Endothelial cell of umbilical vein (primary cell): ENCODE data around the gene UBE2D3. TPM values are rescaled to one million over a fixed set of nuclear protein-coding genes. Genes with fewer than 3 reads are reported as not detected.

Experiments
- BruUV-seq: library from RNA; stranded (reverse); fragments of 400-500 nt; replicated peaks from 2 replicates; lab custom pipeline; 2021; lab: Mats Ljungman, UMichigan
- CTCF ChIA-PET: fragments of 300-600, 350-600 bp; sonication (Branson Sonifier 250); formaldehyde crosslinking; loops from one replicate; lab custom pipeline; 2021; ENCODE audit warnings: antibody characterized with exemption, inconsistent platforms; lab: Charles Lee
- POLR2A ChIA-PET: fragments of 300-600, 350-600 bp; sonication (Branson Sonifier 250); formaldehyde crosslinking; loops from one replicate; lab custom pipeline; 2021; ENCODE audit warnings: antibody characterized with exemption, inconsistent platforms; lab: Charles Lee
- DNase-seq: peaks from one replicate; pipeline ENCODE4 v3.0.0-alpha.2; 2011; ENCODE audit warnings: low read depth, low spot score
- FAIRE-seq: peaks from 2 replicates; lab custom pipeline; 2011; peaks lifted over from hg19 to GRCh38; lab: Jason Lieb, UNC
- H2AFZ ChIP-seq: 2 replicates; pipeline ENCODE4 v1.6.0; 2012; ENCODE audit warnings: low read depth, low read length, control low read depth, inconsistent platforms
- H3K27ac ChIP-seq: 2 replicates; pipeline ENCODE4 v1.5.1; 2011; ENCODE audit warnings: low read depth, mild to moderate bottlenecking, control low read depth, low read length, moderate library complexity; ENCODE audit not compliant: insufficient read depth
- H3K27me3 ChIP-seq, 2 experiments: 2 replicates each; pipeline versions ENCODE4 v1.6.0 to v1.6.1; 2011; ENCODE audit warnings: low read length in 2 of 2, mixed read lengths in 1 of 2; ENCODE audit not compliant: control insufficient read depth in 2 of 2, insufficient read depth in 2 of 2
- H3K36me3 ChIP-seq, 2 experiments: 2 replicates in 1 of 2; 3 replicates in 1 of 2; pipeline ENCODE4 v1.5.1; 2011; ENCODE audit warnings: low read length in 2 of 2, mild to moderate bottlenecking in 1 of 2, moderate library complexity in 1 of 2; ENCODE audit not compliant: control insufficient read depth in 2 of 2, insufficient read depth in 2 of 2; ENCODE audit errors: extremely low read depth in 1 of 2
- H3K4me1 ChIP-seq: 3 replicates; pipeline ENCODE4 v1.5.1; 2011; ENCODE audit warnings: mild to moderate bottlenecking, low read length; ENCODE audit not compliant: control insufficient read depth, insufficient read depth; ENCODE audit errors: extremely low read depth
- H3K4me2 ChIP-seq: 2 replicates; pipeline ENCODE4 v1.6.1; 2011; ENCODE audit warnings: low read length, control low read depth, mixed read lengths; ENCODE audit not compliant: insufficient read depth
- H3K4me3 ChIP-seq, 3 experiments: fragments of 200-600 bp in 1 of 3; sonication (generic), shearing (Covaris generic) in 1 of 3; replicated peaks in 1 of 3; 2 replicates each; pipeline ENCODE4 v1.5.1; 2011 to 2016; ENCODE audit warnings: control low read depth in 3 of 3, low read length in 3 of 3, mild to moderate bottlenecking in 2 of 3, inconsistent platforms in 1 of 3, low read depth in 1 of 3, moderate library complexity in 1 of 3; ENCODE audit not compliant: insufficient read depth in 1 of 3
- H3K79me2 ChIP-seq: 2 replicates; pipeline ENCODE4 v1.6.0; 2012; ENCODE audit warnings: low read length, inconsistent platforms; ENCODE audit not compliant: control insufficient read depth, insufficient read depth
- H3K9ac ChIP-seq: replicated peaks from 2 replicates; pipeline ENCODE3; 2011; ENCODE audit warnings: low read length, control low read depth; ENCODE audit not compliant: insufficient read depth; ENCODE audit errors: extremely low read depth
- H3K9me1 ChIP-seq: replicated peaks from 3 replicates; pipeline ENCODE4 v1.6.0; 2011; ENCODE audit warnings: mild to moderate bottlenecking, low read length; ENCODE audit not compliant: control insufficient read depth, insufficient read depth; ENCODE audit errors: extremely low read depth
- H3K9me3 ChIP-seq: replicated peaks from 2 replicates; pipeline ENCODE4 v1.5.1; 2012; ENCODE audit warnings: low read length, inconsistent platforms; ENCODE audit not compliant: control insufficient read depth, insufficient read depth
- H4K20me1 ChIP-seq: replicated peaks from 2 replicates; pipeline ENCODE3; 2011; ENCODE audit warnings: mild to moderate bottlenecking, low read length; ENCODE audit not compliant: control insufficient read depth, insufficient read depth; ENCODE audit errors: extremely low read depth
- CTCF ChIP-seq, 2 donors: IDR thresholded peaks; 1 replicate in 1 of 2; 2 replicates in 1 of 2; pipeline ENCODE4 v1.5.1; 2011; ENCODE audit warnings: low read length in 2 of 2, mild to moderate bottlenecking in 2 of 2, moderate library complexity in 2 of 2, control low read depth in 1 of 2, inconsistent platforms in 1 of 2, low read depth in 1 of 2; ENCODE audit not compliant: insufficient read depth in 1 of 2; ENCODE audit errors: extremely low read depth in 1 of 2
- EZH2 ChIP-seq: IDR thresholded peaks from 2 replicates; pipeline ENCODE4 v1.6.1; 2012; ENCODE audit warnings: borderline replicate concordance, low read depth, mild to moderate bottlenecking, moderate library complexity, low read length, inconsistent platforms; ENCODE audit not compliant: severe bottlenecking
- FOS ChIP-seq: IDR thresholded peaks from 2 replicates; pipeline ENCODE4 v1.6.1; 2011; ENCODE audit warnings: mild to moderate bottlenecking, low read length, moderate library complexity, borderline replicate concordance; ENCODE audit not compliant: insufficient read depth
- GATA2 ChIP-seq: IDR thresholded peaks from 2 replicates; pipeline ENCODE4 v1.7.0; 2011; ENCODE audit warnings: low read depth, mild to moderate bottlenecking, moderate library complexity, mixed read lengths, low read length; ENCODE audit not compliant: insufficient read length, insufficient read depth
- JUN ChIP-seq: IDR thresholded peaks from 2 replicates; pipeline ENCODE4 v1.6.1; 2011; ENCODE audit warnings: borderline replicate concordance, low read depth; ENCODE audit not compliant: insufficient read length, insufficient read depth
- MYC ChIP-seq: IDR thresholded peaks from one replicate; pipeline ENCODE4 v1.6.1; 2011; ENCODE audit warnings: mild to moderate bottlenecking, low read depth, low read length
- POLR2A ChIP-seq: IDR thresholded peaks from 2 replicates; pipeline ENCODE4 v1.6.1; 2012; ENCODE audit warnings: low read depth, mild to moderate bottlenecking, control low read depth, low read length
- POLR2AphosphoS5 ChIP-seq: IDR thresholded peaks from 2 replicates; pipeline ENCODE4 v1.6.1; 2012; ENCODE audit warnings: low read depth, mild to moderate bottlenecking, control low read depth, low read length, moderate library complexity; ENCODE audit not compliant: insufficient read depth
- dilution Hi-C: fragments of 300-500 bp; cut with MboI; formaldehyde crosslinking; loops from one replicate; pipeline ENCODE4 v1.15.0; 2019; ENCODE audit warnings: low sequenced_read_pairs; ENCODE audit not compliant: extremely low pct_ligation_motif_present
- intact Hi-C: fragments of 100-400 bp; cut with micrococcal nuclease; formaldehyde crosslinking; loops from one replicate; pipeline ENCODE4 v1.10.0; 2022
- polyA plus RNA-seq, 4 experiments: library from polyadenylated mRNA; depleted of rRNA in 3 of 4; stranded (reverse) in 3 of 4; unstranded in 1 of 4; fragments of >200 nt; gene quantifications; 2 replicates each; pipeline versions ENCODE4 v1.2.1 to v1.2.3, GENCODE V29; 2011 to 2012; ENCODE audit warnings: missing spikeins in 1 of 4
- total RNA-seq: library from RNA; stranded (reverse); gene quantifications from 2 replicates; pipeline ENCODE4 v1.2.3, GENCODE V29; 2021
- TF ChIP-seq, protein P1 (sequence below): IDR thresholded peaks from 2 replicates; pipeline ENCODE4 v1.6.1; 2011; ENCODE audit not compliant: insufficient read depth, insufficient read length

The UBE2D3 gene
- total and polyA plus RNA-seq, 2 donors (not counting 3 experiments of a cell fraction or from before 2014, with no cell fraction given), result 279 to 399 TPM

DNA sequence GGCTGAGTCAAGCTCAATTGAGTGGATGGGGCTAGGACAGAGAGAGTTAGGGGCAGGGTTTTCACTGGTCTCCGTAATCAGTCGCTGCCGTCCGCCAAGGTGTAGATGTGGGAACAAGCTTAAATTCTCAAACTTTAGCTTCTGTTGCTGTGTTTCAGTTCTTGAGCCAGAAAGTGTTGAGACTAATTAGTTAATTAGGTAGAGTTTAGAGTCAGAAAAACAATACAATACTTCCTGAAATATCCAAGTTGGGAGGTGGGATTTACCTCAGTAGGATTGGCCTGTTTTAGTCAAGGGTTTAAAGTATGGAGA, 1.1 kb upstream of the UBE2D3 start:
- FAIRE-seq (no peak), DNase-seq (no peak)
- H3K9me3 ChIP-seq, result no peaks in the 10 kb centered on the region
- peak overlapping the region; percentile 42 for H2AFZ ChIP-seq
- dilution Hi-C loops, result no loop called here
- TF ChIP-seq JUN (no peak), FOS (no peak), EZH2 (no peak)
- ChIA-PET CTCF (interaction anchor here (0.8 to 2.5 kb wide), 15 partner anchors 11 to 408 kb away, joined by 3 to 15 read pairs (median 4); partner anchors contain the start of gene CISD2), POLR2A (interaction anchor here (0.6 to 2.8 kb wide), 11 partner anchors 8 to 398 kb away, joined by 3 to 35 read pairs (median 4); partner anchors contain the start of genes CISD2 and MANBA)
- peak overlapping the region; percentile 100 for H3K9ac ChIP-seq
- H3K27me3 ChIP-seq, result no peaks in the 10 kb centered on the region
- H3K79me2 ChIP-seq, result peaks cover 34% of the 10 kb centered on the region
- H3K4me2 ChIP-seq, result peak overlapping the region; percentile 73
- H3K4me3 ChIP-seq, result peak overlapping the region; percentile 5 to 61 (median 56)
- H3K27ac ChIP-seq, result peak overlapping the region; percentile 98
- intact Hi-C loops, result loop anchor here (1.0 to 5.0 kb wide), 7 partner anchors 40 to 483 kb away; partner anchors contain the start of genes MANBA, SLC39A8 and SLC9B1
- peaks cover 23% of the 10 kb centered on the region for H3K4me1 ChIP-seq
- TSS peak; percentile 35 for BruUV-seq
- H3K9me1 ChIP-seq, result no peaks in the 10 kb centered on the region
- peaks cover 0 to 3% of the 10 kb centered on the region in 2 experiments for H3K36me3 ChIP-seq
- H4K20me1 ChIP-seq, result peaks cover 5% of the 10 kb centered on the region

DNA sequence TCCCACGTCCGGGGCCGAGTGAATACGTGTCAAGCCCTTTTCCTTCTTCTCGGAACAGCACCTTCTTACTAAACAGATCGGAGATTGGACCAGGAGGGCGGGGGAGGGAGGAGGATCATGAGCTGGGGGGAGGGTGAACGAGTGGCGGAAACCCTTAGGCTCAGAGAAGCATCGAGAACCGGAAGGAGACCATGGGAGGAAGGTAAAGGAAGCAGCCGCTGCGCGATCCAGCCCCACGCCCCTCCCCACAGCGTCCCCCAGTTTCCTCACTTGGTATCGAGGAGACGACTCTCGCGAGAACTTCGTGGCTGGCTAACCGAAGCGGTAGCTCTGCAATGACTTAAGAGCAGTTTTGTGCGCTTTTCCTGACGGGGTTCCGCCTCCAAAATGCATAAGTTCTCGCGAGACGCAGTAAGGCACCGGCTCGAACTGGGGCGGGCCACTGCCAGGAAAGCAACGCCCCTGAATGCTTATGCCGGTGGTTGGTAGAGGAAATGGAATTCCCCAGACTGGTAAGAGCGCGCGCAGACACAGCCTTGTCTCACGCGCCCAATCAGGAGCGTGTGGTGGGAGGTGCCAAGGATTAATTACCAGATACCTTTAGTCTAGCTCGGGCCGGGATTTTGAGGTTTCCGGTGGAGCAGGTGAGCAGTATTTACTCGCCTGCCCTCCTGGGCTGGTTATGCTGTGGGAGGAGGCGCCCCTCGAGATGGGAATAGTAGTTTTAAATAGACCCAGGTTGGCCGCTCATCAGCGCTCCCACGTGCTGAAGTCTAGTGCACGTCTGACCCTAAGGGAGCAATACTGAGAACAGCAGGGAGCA, 534 bp upstream of the UBE2D3 start:
- DNase-seq, result peak; percentile 100
- POLR2A ChIA-PET, result interaction anchor here (0.6 to 2.8 kb wide), 14 partner anchors 9 to 398 kb away, joined by 3 to 35 read pairs (median 4); partner anchors contain the start of genes CISD2 and MANBA
- FAIRE-seq, result peak; percentile 99
- Histone ChIP-seq H3K36me3 (peaks cover 0 to 3% of the 10 kb centered on the region in 2 experiments), H4K20me1 (peaks cover 5% of the 10 kb centered on the region), H3K9ac (peak overlapping the region; percentile 100), H3K9me3 (no peaks in the 10 kb centered on the region), H3K27me3 (no peaks in the 10 kb centered on the region), H3K79me2 (peaks cover 39% of the 10 kb centered on the region), H2AFZ (peak overlapping the region; percentile 70), H3K27ac (peak overlapping the region; percentile 98), H3K4me1 (peaks cover 28% of the 10 kb centered on the region), H3K9me1 (no peaks in the 10 kb centered on the region), H3K4me2 (peak overlapping the region; percentile 73), H3K4me3 (peak overlapping the region; percentile 82 to 97 (median 89))
- no TSS peak for BruUV-seq
- TF ChIP-seq POLR2AphosphoS5, result peak; percentile 11
- TF ChIP-seq MYC, result no peak
- TF ChIP-seq POLR2A, result peak; percentile 16
- TF ChIP-seq CTCF (IDR thresholded peaks at IDR 0.05; ENCODE audit: extremely low read depth in 1 of 2, insufficient read depth in 1 of 2, low read depth in 1 of 2, low read length in 2 of 2), result no peak
- TF ChIP-seq GATA2, result no peak
- TF ChIP-seq FOS, result no peak
- no peak for TF ChIP-seq JUN
- TF ChIP-seq, protein P1, sequence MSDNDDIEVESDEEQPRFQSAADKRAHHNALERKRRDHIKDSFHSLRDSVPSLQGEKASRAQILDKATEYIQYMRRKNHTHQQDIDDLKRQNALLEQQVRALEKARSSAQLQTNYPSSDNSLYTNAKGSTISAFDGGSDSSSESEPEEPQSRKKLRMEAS, result peak; percentile 44
- no peak for TF ChIP-seq EZH2
- dilution Hi-C loops (no loop called here), intact Hi-C loops (loop anchor here (1.0 to 5.0 kb wide), 12 partner anchors 39 to 483 kb away; partner anchors contain the start of genes BDH2, CENPE, MANBA and SLC39A8)
- CTCF ChIA-PET, result interaction anchor here (0.8 to 2.5 kb wide), 15 partner anchors 10 to 408 kb away, joined by 3 to 15 read pairs (median 4); partner anchors contain the start of gene CISD2
